Right lobe of liver (tissue), 4 donors: ENCODE data around the gene PGAP3.

Source experiments
- CTCF ChIP-seq, 4 donors: fragments of 200-600 bp in 3 of 4; fragments of 450-650 bp in 1 of 4; IDR thresholded peaks; one replicate each; pipeline versions ENCODE4 v1.5.1 to v1.8.0; 2016 to 2022; ENCODE audit warnings: antibody characterized with exemption in 4 of 4, mild to moderate bottlenecking in 2 of 4
- POLR2A ChIP-seq: fragments of 450-650 bp; IDR thresholded peaks from one replicate; pipeline ENCODE4 v1.6.1; 2017; ENCODE audit warnings: antibody characterized with exemption, mild to moderate bottlenecking
- donor health status: DM: no; HTN: no; CAD: no.
- donor health status: DM: no; HTN: no; CAD: no.
- donor health status: DM: no; HTN: yes; CAD: no.

- TF ChIP-seq CTCF (IDR thresholded peaks at IDR 0.05): no peak
- TF ChIP-seq POLR2A: no peak
Measured at GRCh38 chr17:39724731-39725130, 36.9 kb upstream of the PGAP3 start.
